ENCODE measurements around the gene TPD52L2. TPM values are rescaled to one million over a fixed set of nuclear protein-coding genes. Genes with fewer than 3 reads are reported as not detected.

The TPD52L2 gene
- total RNA-seq, 4 donors from 2014 or later: 85.9 to 101 (median 94.7) TPM

DNA sequence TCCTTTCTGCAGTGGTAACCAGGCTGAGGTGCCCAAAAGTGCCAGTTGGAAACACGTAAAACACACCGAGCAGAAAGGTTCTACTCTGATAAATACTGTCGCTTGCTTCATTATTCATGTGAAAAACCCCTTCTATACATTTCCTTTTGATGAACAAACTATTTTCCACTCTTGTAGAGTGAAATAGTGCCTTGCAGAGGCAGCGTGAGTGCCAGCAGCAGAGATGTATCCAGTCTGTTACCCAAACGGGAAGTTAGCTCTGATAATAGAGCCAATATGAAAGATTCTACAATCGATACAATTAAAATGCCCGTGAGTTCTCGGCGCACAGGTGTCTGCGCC is 35.5 kb upstream of the TPD52L2 start:
- intact Hi-C loops (cut with DNase I; ENCODE audit: low total_unique reads): no loop called here
- 12 to 15% methylated on average over 10 of the region's 10 CpGs for WGBS, 2 donors
- TF ChIP-seq, protein P1, sequence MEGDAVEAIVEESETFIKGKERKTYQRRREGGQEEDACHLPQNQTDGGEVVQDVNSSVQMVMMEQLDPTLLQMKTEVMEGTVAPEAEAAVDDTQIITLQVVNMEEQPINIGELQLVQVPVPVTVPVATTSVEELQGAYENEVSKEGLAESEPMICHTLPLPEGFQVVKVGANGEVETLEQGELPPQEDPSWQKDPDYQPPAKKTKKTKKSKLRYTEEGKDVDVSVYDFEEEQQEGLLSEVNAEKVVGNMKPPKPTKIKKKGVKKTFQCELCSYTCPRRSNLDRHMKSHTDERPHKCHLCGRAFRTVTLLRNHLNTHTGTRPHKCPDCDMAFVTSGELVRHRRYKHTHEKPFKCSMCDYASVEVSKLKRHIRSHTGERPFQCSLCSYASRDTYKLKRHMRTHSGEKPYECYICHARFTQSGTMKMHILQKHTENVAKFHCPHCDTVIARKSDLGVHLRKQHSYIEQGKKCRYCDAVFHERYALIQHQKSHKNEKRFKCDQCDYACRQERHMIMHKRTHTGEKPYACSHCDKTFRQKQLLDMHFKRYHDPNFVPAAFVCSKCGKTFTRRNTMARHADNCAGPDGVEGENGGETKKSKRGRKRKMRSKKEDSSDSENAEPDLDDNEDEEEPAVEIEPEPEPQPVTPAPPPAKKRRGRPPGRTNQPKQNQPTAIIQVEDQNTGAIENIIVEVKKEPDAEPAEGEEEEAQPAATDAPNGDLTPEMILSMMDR (IDR thresholded peaks at IDR 0.05): no peak
- no peak for TF ChIP-seq POLR2A (IDR thresholded peaks at IDR 0.05)

DNA sequence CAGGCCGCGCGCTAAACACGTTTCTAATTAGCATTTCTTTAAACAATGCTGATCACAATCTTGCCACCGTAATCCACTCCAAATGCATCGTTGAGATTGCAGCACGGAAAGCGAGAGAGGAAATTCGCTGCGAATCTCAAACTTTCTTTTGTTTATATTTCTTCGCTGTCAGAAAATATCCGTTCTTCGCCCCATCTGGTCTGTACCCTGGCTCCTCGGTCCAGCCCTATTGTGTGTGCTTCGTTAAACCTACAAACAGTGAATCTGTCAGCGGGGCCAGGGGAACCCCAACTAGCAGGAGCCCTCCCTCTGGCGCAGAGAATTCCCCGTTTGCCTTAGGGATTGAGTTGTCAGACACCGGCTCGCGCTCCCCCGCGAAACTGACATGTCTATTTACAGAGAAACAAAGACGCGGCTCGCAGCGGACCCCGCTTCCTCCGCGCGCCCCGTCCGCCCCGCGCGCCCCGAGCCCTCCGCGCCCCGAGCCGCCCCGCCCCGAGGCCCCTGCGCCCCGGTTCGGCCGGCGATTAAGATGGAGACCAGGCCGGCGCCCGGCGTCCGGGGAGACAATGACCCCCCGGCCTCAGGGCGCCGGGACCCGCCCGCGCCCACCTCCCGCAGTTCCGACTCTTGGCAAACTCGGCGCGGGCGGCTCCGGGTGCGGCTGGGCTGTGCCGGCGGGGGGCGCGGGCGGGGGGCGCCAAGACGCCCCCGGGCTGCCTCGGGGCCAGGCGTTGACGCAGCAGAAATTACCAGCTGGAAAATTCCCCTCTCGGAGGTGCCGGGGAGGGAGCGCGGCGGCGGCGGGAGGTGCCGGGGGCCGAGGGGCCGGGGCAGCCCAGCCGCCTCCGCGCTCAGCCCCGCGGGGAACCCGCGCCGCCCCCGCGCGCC is 34.9 kb upstream of the TPD52L2 start:
- WGBS, 2 donors: 1 to 2% methylated on average over 32 to 38 of the region's 99 CpGs
- TF ChIP-seq POLR2A (IDR thresholded peaks at IDR 0.05): no peak
- TF ChIP-seq, protein P1 (IDR thresholded peaks at IDR 0.05): no peak
- DNase-seq (ENCODE audit: low spot score in 2 of 2): no peak

More for the DNA sequence above, 35.5 kb upstream of the TPD52L2 start:
- H3K4me3 ChIP-seq (ENCODE audit: low read depth, poor library complexity, severe bottlenecking): peak overlapping the region; percentile 62
- DNase-seq (ENCODE audit: low spot score in 2 of 2): no peak

DNA sequence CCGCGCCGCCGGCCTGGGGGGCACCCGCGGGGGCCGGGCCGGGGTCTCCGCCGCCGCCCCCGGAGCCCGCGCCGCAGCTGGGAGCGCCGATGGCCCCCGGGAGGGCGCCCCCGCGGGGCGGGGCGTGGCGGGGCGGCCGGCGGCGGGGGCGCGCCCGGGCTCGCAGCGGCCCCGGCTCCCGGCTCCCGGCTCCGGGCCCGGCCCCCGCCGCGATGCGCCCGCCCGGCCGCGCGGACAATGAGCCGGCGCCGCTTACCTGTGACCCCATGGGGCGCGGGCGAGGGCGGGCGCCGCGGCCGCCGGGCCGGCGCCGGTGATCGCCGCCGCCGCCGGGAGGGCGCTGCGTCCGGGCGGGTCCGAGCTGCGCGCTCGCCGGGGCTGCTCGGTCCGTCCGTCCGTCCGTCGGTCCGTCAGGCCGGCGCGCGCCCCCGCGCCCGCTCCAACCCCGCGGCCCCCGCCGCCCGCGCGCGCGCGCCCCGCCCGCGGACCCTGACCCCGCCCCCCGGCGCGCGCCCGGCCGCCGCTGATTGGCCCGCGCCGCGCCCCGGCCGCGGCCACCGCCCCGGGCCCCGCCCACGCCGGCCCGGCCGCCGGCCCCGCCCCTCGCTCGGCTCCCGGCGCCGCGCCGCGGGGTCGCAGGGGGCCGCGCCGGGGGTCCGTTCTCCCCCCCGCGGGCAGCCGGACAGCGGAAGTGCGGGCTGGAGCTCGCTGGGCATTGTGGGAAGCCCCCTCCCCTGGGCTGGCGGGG is 34.1 kb upstream of the TPD52L2 start, which contains the start of gene ZBTB46:
ZBTB46 (minus strand) TSS at position 424 of the 748 bp plus-strand sequence. CDS start 40,507 bp downstream, outside the sequence.
- no CpG with 5 or more reads among the region's 147 CpGs for WGBS, 2 donors
- no peak for DNase-seq (ENCODE audit: low spot score in 2 of 2)
- peak within 1 kb of the TSS; percentile 62 for H3K4me3 ChIP-seq (ENCODE audit: low read depth, poor library complexity, severe bottlenecking)
- intact Hi-C loops (cut with DNase I; ENCODE audit: low total_unique reads): no loop called here
- TF ChIP-seq, protein P1 (IDR thresholded peaks at IDR 0.05): no peak
- no peak for TF ChIP-seq POLR2A (IDR thresholded peaks at IDR 0.05)

More for the DNA sequence above, 34.9 kb upstream of the TPD52L2 start:
- intact Hi-C loops (cut with DNase I; ENCODE audit: low total_unique reads): no loop called here
- peak overlapping the region; percentile 62 for H3K4me3 ChIP-seq (ENCODE audit: low read depth, poor library complexity, severe bottlenecking)

DNA sequence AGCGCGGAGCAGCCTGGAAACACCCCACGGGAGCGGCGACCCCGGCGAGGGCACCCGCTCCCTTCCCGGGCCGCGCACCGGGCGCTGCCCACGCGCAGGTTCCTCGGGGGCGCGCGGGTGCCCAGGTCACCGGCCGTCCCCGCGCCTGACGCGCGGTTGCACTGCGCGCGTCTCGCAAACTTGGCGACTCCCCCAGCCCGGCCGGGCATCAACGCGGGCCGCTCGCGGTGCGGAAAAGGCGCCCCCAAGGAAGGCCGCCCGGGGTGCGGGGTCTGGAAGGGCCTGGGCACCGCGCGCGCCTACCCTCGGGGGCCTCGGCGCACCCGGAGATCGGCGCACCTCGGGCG is 33.5 kb upstream of the TPD52L2 start:
- no peak for DNase-seq (ENCODE audit: low spot score in 2 of 2)
- peak overlapping the region; percentile 30 for H3K4me3 ChIP-seq (ENCODE audit: low read depth, poor library complexity, severe bottlenecking)
- TF ChIP-seq, protein P1 (IDR thresholded peaks at IDR 0.05): no peak
- no peak for TF ChIP-seq POLR2A (IDR thresholded peaks at IDR 0.05)
- 1% methylated on average over 23 of the region's 55 CpGs; no CpG with 5 or more reads in 1 of the 2 donors for WGBS, 2 donors
- intact Hi-C loops (cut with DNase I; ENCODE audit: low total_unique reads): no loop called here

DNA sequence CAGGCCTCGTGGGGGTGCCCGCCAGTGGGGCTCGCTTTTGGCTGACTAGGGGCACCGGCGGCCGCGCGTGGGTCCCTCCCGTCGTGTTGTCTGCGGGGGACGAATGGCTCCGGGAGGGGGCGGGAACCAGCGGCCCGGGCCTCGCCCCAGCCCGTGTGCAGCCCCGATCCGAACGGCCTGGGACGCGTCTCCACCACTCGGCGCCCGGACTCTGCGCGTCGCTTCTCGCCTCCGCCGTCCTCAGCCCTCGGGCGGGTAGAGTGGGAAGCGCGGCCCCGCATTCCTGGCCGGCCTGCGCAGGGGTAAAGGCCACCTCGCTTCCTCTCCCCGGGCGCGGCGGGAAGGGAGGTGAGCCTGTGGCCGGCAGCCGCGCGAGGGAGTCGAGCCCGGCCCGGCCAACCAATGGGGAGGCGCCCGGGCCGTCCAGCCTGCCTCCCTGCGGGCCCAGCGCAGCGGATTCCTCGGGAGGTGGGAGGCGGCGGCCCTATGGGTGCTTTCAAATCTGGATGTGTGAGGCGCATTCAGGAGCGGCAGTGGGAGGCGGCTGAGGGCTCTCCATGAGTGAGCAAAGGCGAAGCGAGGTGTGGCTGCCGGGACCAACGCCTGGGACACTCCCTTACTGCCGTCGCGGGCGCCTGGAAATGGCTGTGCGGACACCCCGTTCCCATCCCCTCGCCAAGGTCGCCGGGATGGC is 32.9 kb upstream of the TPD52L2 start:
- TF ChIP-seq POLR2A (IDR thresholded peaks at IDR 0.05): no peak
- TF ChIP-seq, protein P1 (IDR thresholded peaks at IDR 0.05): no peak
- WGBS, 2 donors: 11 to 12% methylated on average over 40 to 48 of the region's 76 CpGs
- no peak overlapping the region for H3K4me3 ChIP-seq (ENCODE audit: low read depth, poor library complexity, severe bottlenecking)
- DNase-seq (ENCODE audit: low spot score in 2 of 2): peak in 1 of 2 donors; percentile 90
- intact Hi-C loops (cut with DNase I; ENCODE audit: low total_unique reads): no loop called here
